ENCODE measurements around the gene SCFD2.
A peak's percentile ranks its signal among the peaks of the same experiment; 100 is the strongest.

Gene SCFD2

GRCh38 chr4:53023677-53024299 is 342.1 kb downstream of the SCFD2 start:
- TF ChIP-seq GATA2 (IDR thresholded peaks at IDR 0.05; ENCODE audit: low read depth, low read length) (no peak), GATA3 (IDR thresholded peaks at IDR 0.05; ENCODE audit: low read depth, low read length) (no peak)

DNA sequence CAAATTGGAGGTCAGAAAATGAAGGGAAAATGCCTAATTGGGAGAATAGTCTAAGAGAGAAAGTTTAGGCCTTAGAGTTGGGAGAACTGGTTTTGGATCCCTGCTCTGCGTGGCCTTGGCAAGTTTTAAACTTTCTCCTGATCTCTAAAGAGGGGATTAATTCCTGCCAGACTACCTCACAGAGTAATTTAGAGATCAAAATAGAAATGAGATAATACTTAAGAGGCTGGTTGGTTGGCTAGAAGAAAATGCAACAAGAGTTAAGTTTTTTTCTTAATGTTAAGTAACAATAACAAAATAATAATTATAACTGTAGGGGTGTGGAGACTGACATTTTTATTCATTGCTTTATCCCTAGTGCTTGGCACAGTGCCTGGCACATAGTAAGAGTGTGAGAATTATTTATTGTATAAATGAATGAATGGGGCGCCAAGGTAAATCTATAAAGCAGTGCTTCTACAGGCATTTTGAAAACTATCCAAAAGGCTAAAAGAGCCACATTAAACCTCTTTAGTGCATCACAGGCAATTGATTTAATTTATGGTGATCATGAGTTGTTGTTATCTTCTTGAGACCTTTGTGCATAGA is 343.3 kb downstream of the SCFD2 start:
- no peak for TF ChIP-seq GATA2 (IDR thresholded peaks at IDR 0.05; ENCODE audit: low read depth, low read length)
- TF ChIP-seq GATA3 (IDR thresholded peaks at IDR 0.05; ENCODE audit: low read depth, low read length) = no peak

DNA sequence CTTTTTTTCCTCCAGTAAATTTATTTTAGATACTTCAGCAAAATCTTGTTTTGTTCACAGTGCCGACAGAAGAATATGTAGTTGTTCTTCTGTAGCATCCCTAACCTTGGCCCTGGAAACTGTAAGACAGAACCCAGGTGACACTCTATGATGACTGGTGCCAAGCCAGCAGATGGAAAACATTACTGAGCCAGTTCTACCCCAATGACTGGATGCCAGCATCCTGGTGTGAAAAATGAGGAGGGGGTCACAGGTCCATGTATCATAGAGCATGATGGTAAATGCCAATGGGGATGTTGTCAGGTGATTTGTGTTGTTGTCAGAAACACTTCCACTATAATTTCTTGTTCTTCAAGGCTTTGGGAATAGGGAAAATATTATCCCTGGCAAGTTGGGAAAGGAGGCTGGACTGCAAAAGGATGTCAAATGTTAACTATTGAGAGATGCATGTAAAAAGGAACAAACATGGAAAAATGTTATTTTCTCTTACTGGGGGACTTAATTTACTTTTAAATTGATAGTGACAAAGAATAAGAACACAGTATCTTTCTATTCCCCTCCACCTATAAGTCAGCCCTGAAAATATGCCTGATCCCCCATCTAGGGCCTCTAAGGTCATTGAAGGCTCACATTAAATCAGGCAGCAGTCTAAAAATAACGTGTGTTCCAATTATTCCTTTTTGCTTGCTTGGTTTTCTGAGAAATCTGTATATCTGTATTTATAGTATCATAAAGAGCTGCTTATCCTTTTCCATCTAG is 343.9 kb downstream of the SCFD2 start:
- TF ChIP-seq GATA3 (IDR thresholded peaks at IDR 0.05; ENCODE audit: low read depth, low read length) = no peak
- TF ChIP-seq GATA2 (IDR thresholded peaks at IDR 0.05; ENCODE audit: low read depth, low read length) = no peak

GRCh38 chr4:53019485-53020382 is 346.1 kb downstream of the SCFD2 start:
- TF ChIP-seq GATA3 (IDR thresholded peaks at IDR 0.05; ENCODE audit: low read depth, low read length) (no peak), GATA2 (IDR thresholded peaks at IDR 0.05; ENCODE audit: low read depth, low read length) (no peak)

- no peak for TF ChIP-seq GATA2 (IDR thresholded peaks at IDR 0.05; ENCODE audit: low read depth, low read length)
- TF ChIP-seq GATA3 (IDR thresholded peaks at IDR 0.05; ENCODE audit: low read depth, low read length) = no peak
These were observed 347.4 kb downstream of the SCFD2 start for GRCh38 chr4:53018471-53018870.

DNA sequence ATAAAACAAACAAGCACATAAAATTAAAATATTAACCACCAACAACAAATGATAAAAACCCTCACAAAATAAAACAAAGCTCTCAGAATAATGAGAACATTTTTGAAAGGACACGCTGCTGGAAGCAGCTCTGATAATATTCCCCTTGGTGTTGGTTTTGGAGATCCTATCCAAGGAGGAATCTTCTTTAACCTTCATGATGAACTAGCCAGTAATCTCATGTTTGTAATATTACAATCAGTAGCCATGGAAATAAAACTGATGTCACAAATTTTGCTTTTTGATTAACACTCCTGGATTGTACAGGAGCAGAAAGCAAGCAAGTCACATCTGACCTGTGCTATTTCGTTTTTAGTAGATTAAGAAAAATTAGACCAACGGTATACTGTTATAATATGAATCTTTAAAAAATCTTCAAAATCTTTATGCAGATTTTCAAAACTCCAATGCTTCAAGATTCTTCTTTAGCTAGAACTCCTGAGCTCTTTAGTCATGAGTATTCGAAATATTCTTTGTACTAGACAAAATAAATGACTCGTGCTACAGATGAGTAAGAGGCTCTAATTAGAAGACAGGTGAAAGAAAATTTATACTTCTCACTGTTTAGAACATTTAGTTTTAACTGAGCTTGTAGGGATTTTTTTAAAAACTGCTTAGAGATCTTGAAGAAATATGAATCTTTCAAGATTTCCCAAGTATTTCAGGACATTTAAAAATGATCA is 349.6 kb downstream of the SCFD2 start:
- TF ChIP-seq GATA2 (IDR thresholded peaks at IDR 0.05; ENCODE audit: low read depth, low read length) (no peak), GATA3 (IDR thresholded peaks at IDR 0.05; ENCODE audit: low read depth, low read length) (no peak)

DNA sequence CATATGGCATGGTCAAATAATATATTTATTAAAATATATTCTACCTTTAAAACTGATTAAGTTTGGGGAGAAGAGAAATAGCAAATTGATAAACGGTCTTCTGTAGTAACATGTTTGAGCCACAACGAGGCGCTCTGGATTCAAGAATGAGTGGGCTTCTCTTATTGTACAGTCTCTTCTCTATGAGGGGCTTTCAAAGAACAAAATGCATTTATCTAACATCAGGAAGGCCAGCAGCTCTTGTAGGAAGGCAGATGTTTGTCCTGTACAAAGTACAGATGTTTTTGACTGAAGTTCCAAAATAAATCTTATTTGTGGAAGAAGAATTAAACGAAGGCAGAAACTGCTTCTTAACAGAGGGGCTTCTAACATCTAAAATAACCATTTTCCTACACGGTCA is 350.2 kb downstream of the SCFD2 start:
- peak; percentile 56; the same call in 1 of the 2 replicates for TF ChIP-seq GATA2 (IDR thresholded peaks at IDR 0.05; ENCODE audit: low read depth, low read length)
- peak; percentile 51; the same call in 1 of the 2 replicates for TF ChIP-seq GATA3 (IDR thresholded peaks at IDR 0.05; ENCODE audit: low read depth, low read length)

DNA sequence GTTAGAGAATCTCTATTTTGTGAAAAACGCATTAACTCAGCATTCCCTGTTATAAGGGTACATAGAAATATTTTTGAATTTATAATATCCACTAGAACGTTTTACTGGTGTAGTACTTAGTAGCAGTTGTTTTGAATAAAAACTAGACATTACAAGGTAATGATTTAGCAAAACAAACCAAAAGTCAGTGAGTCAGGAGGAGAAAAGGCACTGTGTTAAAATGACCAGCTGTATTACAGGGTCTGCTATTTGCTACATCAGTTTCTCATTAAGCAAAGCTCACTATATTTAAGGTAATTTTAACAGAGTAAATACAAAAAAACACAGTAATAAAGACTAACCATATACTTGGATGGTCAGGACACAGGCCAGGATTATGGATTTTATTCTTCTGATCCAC is 351.0 kb downstream of the SCFD2 start:
- TF ChIP-seq GATA3 (IDR thresholded peaks at IDR 0.05; ENCODE audit: low read depth, low read length) (no peak), GATA2 (IDR thresholded peaks at IDR 0.05; ENCODE audit: low read depth, low read length) (no peak)

GRCh38 chr4:53013873-53014775 is 351.7 kb downstream of the SCFD2 start:
- TF ChIP-seq GATA2 (IDR thresholded peaks at IDR 0.05; ENCODE audit: low read depth, low read length) = no peak
- TF ChIP-seq GATA3 (IDR thresholded peaks at IDR 0.05; ENCODE audit: low read depth, low read length) = no peak

GRCh38 chr4:53012738-53013137 is 353.1 kb downstream of the SCFD2 start:
- TF ChIP-seq GATA2 (IDR thresholded peaks at IDR 0.05; ENCODE audit: low read depth, low read length) = no peak
- no peak for TF ChIP-seq GATA3 (IDR thresholded peaks at IDR 0.05; ENCODE audit: low read depth, low read length)

- TF ChIP-seq GATA3 (IDR thresholded peaks at IDR 0.05; ENCODE audit: low read depth, low read length) (no peak), GATA2 (IDR thresholded peaks at IDR 0.05; ENCODE audit: low read depth, low read length) (no peak)
These were observed 354.5 kb downstream of the SCFD2 start for GRCh38 chr4:53011259-53011905.

GRCh38 chr4:53010318-53010717 is 355.5 kb downstream of the SCFD2 start:
- TF ChIP-seq GATA3 (IDR thresholded peaks at IDR 0.05; ENCODE audit: low read depth, low read length) = no peak
- no peak for TF ChIP-seq GATA2 (IDR thresholded peaks at IDR 0.05; ENCODE audit: low read depth, low read length)

All from SH-SY5Y (cell line).